Transverse colon (tissue), 4 donors: ENCODE measurements around the gene EDC3.
"Not testable (repeated sequence)": the region's sequence is repeated elsewhere in the genome, so short reads cannot be mapped to it uniquely, and the experiment has no call there.

Experiments used
- POLR2A ChIP-seq: fragments of 450-650 bp; IDR thresholded peaks from one replicate; pipeline ENCODE4 v1.6.1; 2016; ENCODE audit warnings: antibody characterized with exemption, mild to moderate bottlenecking, moderate library complexity
- POLR2AphosphoS5 ChIP-seq, 3 donors: sonication (generic); formaldehyde crosslinking; IDR thresholded peaks; one replicate each; pipeline ENCODE4 v1.6.1; 2016; ENCODE audit warnings: antibody characterized with exemption in 3 of 3
- TF ChIP-seq, protein P1 (sequence below), 5 experiments: fragments of 200-600 bp in 3 of 5; fragments of 450-650 bp in 2 of 5; sonication (generic) in 3 of 5; IDR thresholded peaks; 1 replicate in 2 of 5; 2 replicates in 3 of 5; pipeline ENCODE4 v1.5.1; 2016 to 2017; ENCODE audit warnings: antibody characterized with exemption in 5 of 5, inconsistent platforms in 3 of 5, mild to moderate bottlenecking in 2 of 5, moderate library complexity in 1 of 5

DNA sequence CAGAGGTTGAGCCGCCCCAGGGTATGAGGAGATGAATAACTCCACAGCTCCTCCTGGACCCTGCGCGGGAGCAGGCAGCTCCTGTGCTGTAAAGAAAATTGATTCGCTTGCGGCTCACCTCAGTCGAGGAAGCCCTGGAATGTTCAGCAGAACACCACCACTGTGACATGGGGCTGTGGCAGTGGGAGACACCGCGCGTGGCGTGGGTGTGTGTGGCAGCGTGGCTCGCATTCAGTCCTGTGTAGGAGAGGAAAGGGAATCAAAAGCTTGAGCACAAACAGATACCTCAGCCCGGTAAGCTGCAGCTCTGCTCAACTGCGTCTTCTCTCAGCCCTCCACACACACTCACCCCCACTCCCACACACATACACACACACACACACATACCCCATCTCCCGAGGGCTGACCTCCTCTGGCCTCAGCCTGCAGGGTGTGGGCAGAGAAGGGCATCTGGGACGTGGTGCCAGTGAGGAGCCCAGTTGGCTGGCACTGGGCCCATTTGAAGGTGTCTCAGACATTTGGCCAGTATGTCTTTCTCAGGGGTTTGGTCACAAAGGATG lies 98.6 kb downstream of the EDC3 start:
- TF ChIP-seq POLR2AphosphoS5 (IDR thresholded peaks at IDR 0.05); POLR2A: not testable (repeated sequence)
- TF ChIP-seq, protein P1, sequence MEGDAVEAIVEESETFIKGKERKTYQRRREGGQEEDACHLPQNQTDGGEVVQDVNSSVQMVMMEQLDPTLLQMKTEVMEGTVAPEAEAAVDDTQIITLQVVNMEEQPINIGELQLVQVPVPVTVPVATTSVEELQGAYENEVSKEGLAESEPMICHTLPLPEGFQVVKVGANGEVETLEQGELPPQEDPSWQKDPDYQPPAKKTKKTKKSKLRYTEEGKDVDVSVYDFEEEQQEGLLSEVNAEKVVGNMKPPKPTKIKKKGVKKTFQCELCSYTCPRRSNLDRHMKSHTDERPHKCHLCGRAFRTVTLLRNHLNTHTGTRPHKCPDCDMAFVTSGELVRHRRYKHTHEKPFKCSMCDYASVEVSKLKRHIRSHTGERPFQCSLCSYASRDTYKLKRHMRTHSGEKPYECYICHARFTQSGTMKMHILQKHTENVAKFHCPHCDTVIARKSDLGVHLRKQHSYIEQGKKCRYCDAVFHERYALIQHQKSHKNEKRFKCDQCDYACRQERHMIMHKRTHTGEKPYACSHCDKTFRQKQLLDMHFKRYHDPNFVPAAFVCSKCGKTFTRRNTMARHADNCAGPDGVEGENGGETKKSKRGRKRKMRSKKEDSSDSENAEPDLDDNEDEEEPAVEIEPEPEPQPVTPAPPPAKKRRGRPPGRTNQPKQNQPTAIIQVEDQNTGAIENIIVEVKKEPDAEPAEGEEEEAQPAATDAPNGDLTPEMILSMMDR (IDR thresholded peaks at IDR 0.05): not testable (repeated sequence)
